Choroid plexus epithelial cell (primary cell): ENCODE results near the gene FRS3.

Experiments used
- DNase-seq: peaks from one replicate; pipeline ENCODE4 v3.0.0-alpha.2; 2010; ENCODE audit warnings: low read depth
- H3K4me3 ChIP-seq: 2 replicates; pipeline ENCODE4 v1.5.1; 2011; ENCODE audit warnings: low read depth, mild to moderate bottlenecking, control low read depth, low read length, moderate library complexity
- CTCF ChIP-seq: conservative IDR thresholded peaks from 2 replicates; pipeline ENCODE4 v1.5.1; 2011; ENCODE audit warnings: low read depth, mild to moderate bottlenecking, control low read depth, inconsistent platforms, low read length, moderate library complexity

The FRS3 gene

GRCh38 chr6:41727705-41728072, 52.0 kb downstream of the FRS3 start:
- H3K4me3 ChIP-seq = no peak overlapping the region
- TF ChIP-seq CTCF = no peak
- DNase-seq = no peak

DNA sequence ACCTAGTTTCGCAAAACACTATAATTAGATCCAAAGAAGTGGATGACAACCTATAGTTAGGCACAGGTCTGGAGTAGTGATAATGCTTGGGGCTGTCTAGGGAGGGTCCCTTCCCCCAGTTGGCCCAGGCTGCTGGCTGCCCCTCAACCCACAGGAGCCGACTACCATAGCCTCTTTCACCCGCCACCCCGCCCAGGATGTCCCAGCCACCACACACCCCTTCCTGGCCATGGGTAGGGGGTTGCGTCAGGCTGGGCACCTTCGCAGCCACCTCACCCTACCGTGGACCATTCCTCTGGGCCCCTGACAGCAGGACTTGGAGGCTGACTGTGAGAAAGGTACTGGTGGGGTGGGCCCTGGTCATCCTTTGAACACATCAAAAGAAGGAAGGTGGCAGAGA, 52.8 kb downstream of the FRS3 start:
- DNase-seq = no peak
- no peak overlapping the region for H3K4me3 ChIP-seq
- TF ChIP-seq CTCF = no peak

DNA sequence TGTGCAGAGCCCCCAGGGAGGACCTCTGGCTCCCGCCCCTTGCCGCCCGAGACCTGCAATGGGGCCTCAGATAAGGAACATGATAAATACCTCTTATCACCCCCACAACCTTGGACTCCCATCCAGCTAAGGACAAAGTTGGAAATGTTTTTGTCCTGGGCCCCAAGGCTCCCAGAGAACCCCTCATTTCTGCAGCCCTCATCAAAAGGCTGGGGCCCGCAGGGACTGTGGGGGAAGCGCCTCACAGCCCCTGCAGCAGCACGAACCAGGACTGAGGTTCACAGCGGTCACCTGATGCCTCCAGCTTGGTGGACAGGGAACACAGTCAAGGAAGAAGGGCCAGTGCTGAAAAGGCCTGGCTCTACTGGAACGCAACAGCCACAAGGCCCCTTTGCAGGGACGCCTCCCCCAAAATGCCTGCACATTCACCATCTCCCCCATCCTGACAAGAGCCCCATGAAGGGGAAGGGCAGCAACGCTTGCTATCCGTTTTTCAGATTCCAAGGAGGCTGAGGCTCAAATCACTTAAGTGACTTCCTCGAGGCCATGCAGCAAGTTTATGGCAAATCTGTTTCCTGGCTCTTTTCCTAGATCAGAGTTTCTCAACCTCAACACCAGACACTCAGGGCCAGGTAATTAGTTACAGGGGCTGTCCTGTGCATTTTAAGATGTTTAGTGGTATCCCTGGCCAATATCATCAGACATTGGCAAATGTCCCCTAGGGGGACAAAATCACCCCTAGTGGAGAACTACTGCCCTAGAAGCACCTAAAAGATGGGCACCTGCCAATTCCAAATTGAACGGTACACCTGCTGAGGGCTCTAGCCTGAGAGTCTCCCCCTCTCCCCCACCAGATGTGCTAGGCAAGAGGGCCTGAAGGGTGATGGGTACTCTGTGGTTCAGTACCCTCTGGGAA, 54.9 kb downstream of the FRS3 start:
- DNase-seq = no peak
- no peak overlapping the region for H3K4me3 ChIP-seq
- TF ChIP-seq CTCF = no peak

- no peak for TF ChIP-seq CTCF
- H3K4me3 ChIP-seq = no peak overlapping the region
- no peak for DNase-seq
These were observed 55.5 kb downstream of the FRS3 start for GRCh38 chr6:41724228-41724580.

GRCh38 chr6:41723530-41724227, 56.0 kb downstream of the FRS3 start:
- DNase-seq = peak; percentile 95
- TF ChIP-seq CTCF = no peak
- no peak overlapping the region for H3K4me3 ChIP-seq

GRCh38 chr6:41722969-41723529, 56.7 kb downstream of the FRS3 start:
- no peak overlapping the region for H3K4me3 ChIP-seq
- no peak for TF ChIP-seq CTCF
- DNase-seq = no peak
